Keratinocyte (primary cell): ENCODE data around the gene TBC1D8. TPM values are rescaled to one million over a fixed set of nuclear protein-coding genes. Genes with fewer than 3 reads are reported as not detected.

ENCODE experiments used
- DNase-seq: peaks from one replicate; pipeline ENCODE4 v3.0.0-alpha.2; 2011; ENCODE audit warnings: low read depth, missing footprints, low spot score
- FAIRE-seq: peaks from 2 replicates; lab custom pipeline; 2011; peaks lifted over from hg19 to GRCh38; lab: Jason Lieb, UNC
- H2AFZ ChIP-seq: 2 replicates; pipeline ENCODE4 v1.6.0; 2012; ENCODE audit warnings: low read length, control low read depth, inconsistent platforms; ENCODE audit not compliant: control insufficient read depth
- H3K27ac ChIP-seq: 2 replicates; pipeline ENCODE4 v1.5.1; 2011; ENCODE audit warnings: low read length; ENCODE audit not compliant: control insufficient read depth, insufficient read depth
- H3K27me3 ChIP-seq: 3 replicates; pipeline ENCODE4 v1.6.0; 2011; ENCODE audit warnings: low read length; ENCODE audit not compliant: control insufficient read depth, insufficient read depth; ENCODE audit errors: extremely low read depth
- H3K36me3 ChIP-seq, 2 experiments: 2 replicates in 1 of 2; 3 replicates in 1 of 2; pipeline ENCODE4 v1.5.1; 2011; ENCODE audit warnings: low read length in 2 of 2, mild to moderate bottlenecking in 1 of 2; ENCODE audit not compliant: control insufficient read depth in 2 of 2, insufficient read depth in 2 of 2; ENCODE audit errors: extremely low read depth in 1 of 2
- H3K4me1 ChIP-seq: 3 replicates; pipeline ENCODE4 v1.5.1; 2011; ENCODE audit warnings: low read length; ENCODE audit not compliant: control insufficient read depth, insufficient read depth; ENCODE audit errors: extremely low read depth
- H3K4me2 ChIP-seq: 3 replicates; pipeline ENCODE4 v1.6.0; 2011; ENCODE audit warnings: low read depth, low read length; ENCODE audit not compliant: control insufficient read depth, insufficient read depth; ENCODE audit errors: extremely low read depth
- H3K4me3 ChIP-seq, 3 experiments: fragments of 200-600 bp in 1 of 3; sonication (generic) in 1 of 3; 2 replicates in 2 of 3; 3 replicates in 1 of 3; pipeline ENCODE4 v1.5.1; 2011 to 2016; ENCODE audit warnings: low read length in 3 of 3, mild to moderate bottlenecking in 3 of 3, control low read depth in 2 of 3, inconsistent platforms in 1 of 3, low read depth in 1 of 3, mixed read lengths in 1 of 3, mixed run types in 1 of 3, moderate library complexity in 1 of 3; ENCODE audit not compliant: control insufficient read depth in 2 of 3, insufficient read depth in 2 of 3; ENCODE audit errors: extremely low read depth in 1 of 3
- H3K79me2 ChIP-seq: 2 replicates; pipeline ENCODE4 v1.6.0; 2012; ENCODE audit warnings: low read length; ENCODE audit not compliant: control insufficient read depth, insufficient read depth
- H3K9ac ChIP-seq: 3 replicates; pipeline ENCODE4 v1.6.0; 2011; ENCODE audit warnings: low read length; ENCODE audit not compliant: control insufficient read depth, insufficient read depth; ENCODE audit errors: extremely low read depth
- H3K9me1 ChIP-seq: 3 replicates; pipeline ENCODE4 v1.6.0; 2011; ENCODE audit warnings: low read length; ENCODE audit not compliant: control insufficient read depth, insufficient read depth; ENCODE audit errors: extremely low read depth
- H3K9me3 ChIP-seq: 2 replicates; pipeline ENCODE4 v1.5.1; 2012; ENCODE audit warnings: low read depth, low read length; ENCODE audit not compliant: control insufficient read depth
- H4K20me1 ChIP-seq: 3 replicates; pipeline ENCODE4 v1.6.0; 2011; ENCODE audit warnings: low read length; ENCODE audit not compliant: control insufficient read depth, insufficient read depth; ENCODE audit errors: extremely low read depth
- CTCF ChIP-seq, 3 experiments: IDR thresholded peaks in 1 of 3; conservative IDR thresholded peaks in 1 of 3; optimal IDR thresholded peaks in 1 of 3; 2 replicates in 2 of 3; 3 replicates in 1 of 3; pipeline versions ENCODE3 to v1.5.1; 2011; ENCODE audit warnings: low read length in 3 of 3, mild to moderate bottlenecking in 3 of 3, moderate library complexity in 2 of 3, control low read depth in 1 of 3, inconsistent platforms in 1 of 3; ENCODE audit not compliant: insufficient read depth in 2 of 3; ENCODE audit errors: extremely low read depth in 1 of 3
- EZH2 ChIP-seq: IDR thresholded peaks from one replicate; pipeline ENCODE4 v1.6.1; 2012; ENCODE audit warnings: inconsistent platforms, mild to moderate bottlenecking, low read length, moderate library complexity
- dilution Hi-C: fragments of 300-500 bp; cut with MboI; formaldehyde crosslinking; loops from one replicate; pipeline ENCODE4 v1.7.0; 2020; ENCODE audit warnings: low sequenced_read_pairs; ENCODE audit not compliant: extremely low pct_ligation_motif_present
- polyA plus RNA-seq, 5 experiments: library from polyadenylated mRNA; depleted of rRNA in 3 of 5; stranded (reverse) in 3 of 5; stranded (forward) in 1 of 5; unstranded in 1 of 5; fragments of >200 nt; gene quantifications; 1 replicate in 1 of 5; 2 replicates in 3 of 5; 3 replicates in 1 of 5; pipeline versions ENCODE4 v1.2.1 to v1.2.3, GENCODE V29; 2011 to 2012; ENCODE audit warnings: missing spikeins in 2 of 5, low read depth in 1 of 5, low replicate concordance in 1 of 5

The TBC1D8 gene
- polyA plus RNA-seq, 1 donor (not counting 4 experiments of a cell fraction or from before 2014, with no cell fraction given): 13.8 TPM

- FAIRE-seq (no peak), DNase-seq (no peak)
- Histone ChIP-seq H3K36me3 (no peaks in the 10 kb centered on the region), H3K79me2 (peaks cover 68% of the 10 kb centered on the region), H2AFZ (no peak overlapping the region), H4K20me1 (no peaks in the 10 kb centered on the region), H3K9me3 (no peaks in the 10 kb centered on the region), H3K27me3 (no peaks in the 10 kb centered on the region), H3K9ac (no peak overlapping the region), H3K9me1 (peaks cover 9% of the 10 kb centered on the region), H3K4me1 (peaks cover 31% of the 10 kb centered on the region), H3K4me3 (no peak overlapping the region), H3K4me2 (no peak overlapping the region), H3K27ac (no peak overlapping the region)
- TF ChIP-seq EZH2: no peak
- no peak for TF ChIP-seq CTCF (optimal IDR thresholded peaks at IDR 0.05 in 1 of 3, IDR thresholded peaks at IDR 0.05 in 1 of 3, conservative IDR thresholded peaks at IDR 0.05 in 1 of 3; ENCODE audit: extremely low read depth in 1 of 3, insufficient read depth in 2 of 3, low read length in 3 of 3)
- dilution Hi-C loops: no loop called here
Measured at GRCh38 chr2:101108357-101108756, 42.8 kb downstream of the TBC1D8 start.

DNA sequence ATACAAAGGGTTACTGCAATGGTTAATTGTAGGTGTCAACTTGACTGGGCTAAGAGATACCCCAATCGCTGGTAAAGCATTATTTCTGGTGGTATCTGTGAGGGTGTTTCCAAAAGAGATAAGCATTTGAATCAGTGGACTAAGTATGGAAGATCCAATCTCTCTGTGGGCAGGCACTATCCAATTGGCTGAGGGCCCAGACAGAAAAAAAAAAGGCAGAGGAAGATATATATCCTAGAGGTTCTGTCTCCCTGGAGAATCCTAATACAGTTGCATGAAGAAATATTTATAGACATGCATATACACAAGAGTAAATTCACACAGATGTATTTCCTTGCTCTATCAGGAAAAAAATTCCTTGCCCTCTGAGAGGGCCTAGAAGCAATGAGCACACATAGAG is 43.9 kb downstream of the TBC1D8 start:
- no peak overlapping the region for H3K4me2 ChIP-seq

More for the DNA sequence above, 43.9 kb downstream of the TBC1D8 start:
- H3K4me3 ChIP-seq: no peak overlapping the region
- no peak for DNase-seq
- H3K9ac ChIP-seq: no peak overlapping the region
- peaks cover 63% of the 10 kb centered on the region for H3K79me2 ChIP-seq
- no peak overlapping the region for H2AFZ ChIP-seq
- TF ChIP-seq CTCF (optimal IDR thresholded peaks at IDR 0.05 in 1 of 3, IDR thresholded peaks at IDR 0.05 in 1 of 3, conservative IDR thresholded peaks at IDR 0.05 in 1 of 3; ENCODE audit: extremely low read depth in 1 of 3, insufficient read depth in 2 of 3, low read length in 3 of 3) (no peak), EZH2 (no peak)
- no peak overlapping the region for H3K27ac ChIP-seq
- peaks cover 20% of the 10 kb centered on the region for H3K4me1 ChIP-seq
- no peaks in the 10 kb centered on the region for H3K36me3 ChIP-seq
- H3K9me3 ChIP-seq: no peaks in the 10 kb centered on the region
- dilution Hi-C loops: no loop called here
- no peaks in the 10 kb centered on the region for H3K27me3 ChIP-seq
- H3K9me1 ChIP-seq: peaks cover 3% of the 10 kb centered on the region
- no peaks in the 10 kb centered on the region for H4K20me1 ChIP-seq
- FAIRE-seq: no peak
